Activated naive CD8-positive, alpha-beta T cell treated with anti-CD3 and anti-CD28 coated beads, Interleukin-2, amount 50 U/mL, for 24 hours (primary cell): ENCODE measurements around the gene PITRM1.
A peak's percentile ranks its signal among the peaks of the same experiment; 100 is the strongest.
"Not testable (repeated sequence)": the region's sequence is repeated elsewhere in the genome, so short reads cannot be mapped to it uniquely, and the experiment has no call there.

ENCODE experiments used
- ATAC-seq: fragments of 150-1000 bp; cut with Tn5 transposase; one replicate; pipeline ENCODE4 v1.10.0; 2021
- DNase-seq: peaks from one replicate; pipeline ENCODE4 v3.0.0; 2021
- H3K27ac Mint-ChIP-seq: one replicate; pipeline ENCODE4 v1.8.0; 2021; ENCODE audit warnings: mild to moderate bottlenecking, mixed read lengths
- H3K27me3 Mint-ChIP-seq: one replicate; pipeline ENCODE4 v1.8.0; 2021; ENCODE audit warnings: mixed read lengths
- H3K36me3 Mint-ChIP-seq: one replicate; pipeline ENCODE4 v1.8.0; 2021; ENCODE audit warnings: low read depth, mixed read lengths
- H3K4me1 Mint-ChIP-seq: one replicate; pipeline ENCODE4 v1.8.0; 2021; ENCODE audit warnings: mixed read lengths
- H3K4me3 Mint-ChIP-seq: one replicate; pipeline ENCODE4 v1.8.0; 2021; ENCODE audit warnings: mild to moderate bottlenecking, moderate library complexity, mixed read lengths
- H3K9me3 Mint-ChIP-seq: one replicate; pipeline ENCODE4 v1.8.0; 2021; ENCODE audit warnings: mixed read lengths

The PITRM1 gene

GRCh38 chr10:3106328-3106727 lies 66.3 kb downstream of the PITRM1 start:
- H3K9me3 Mint-ChIP-seq, H3K27ac Mint-ChIP-seq, H3K27me3 Mint-ChIP-seq, H3K4me3 Mint-ChIP-seq, DNase-seq, ATAC-seq, H3K4me1 Mint-ChIP-seq: not testable (repeated sequence)
- H3K36me3 Mint-ChIP-seq = peaks cover 73% of the 10 kb centered on the region

GRCh38 chr10:3105905-3106304 lies 66.7 kb downstream of the PITRM1 start:
- Mint-ChIP-seq H3K4me1 (peaks cover under 1% of the 10 kb centered on the region), H3K27ac (no peak overlapping the region), H3K9me3 (no peaks in the 10 kb centered on the region), H3K36me3 (peaks cover 73% of the 10 kb centered on the region), H3K27me3 (no peaks in the 10 kb centered on the region), H3K4me3 (no peak overlapping the region)
- ATAC-seq = no peak
- DNase-seq = no peak

- H3K27me3 Mint-ChIP-seq = no peaks in the 10 kb centered on the region
- ATAC-seq (no peak), DNase-seq (no peak)
- H3K4me1 Mint-ChIP-seq = no peaks in the 10 kb centered on the region
- no peaks in the 10 kb centered on the region for H3K9me3 Mint-ChIP-seq
- H3K27ac Mint-ChIP-seq = no peak overlapping the region
- H3K4me3 Mint-ChIP-seq = no peak overlapping the region
- H3K36me3 Mint-ChIP-seq = peaks cover 72% of the 10 kb centered on the region
Measured at GRCh38 chr10:3105166-3105565, 67.4 kb downstream of the PITRM1 start.

- Mint-ChIP-seq H3K36me3 (peaks cover 74% of the 10 kb centered on the region), H3K4me3 (no peak overlapping the region), H3K9me3 (no peaks in the 10 kb centered on the region), H3K27me3 (no peaks in the 10 kb centered on the region), H3K27ac (no peak overlapping the region), H3K4me1 (no peaks in the 10 kb centered on the region)
- DNase-seq (no peak), ATAC-seq (no peak)
Measured at GRCh38 chr10:3104251-3104918, 68.2 kb downstream of the PITRM1 start.

- no peaks in the 10 kb centered on the region for H3K27me3 Mint-ChIP-seq
- peaks cover 76% of the 10 kb centered on the region for H3K36me3 Mint-ChIP-seq
- DNase-seq = no peak
Measured at GRCh38 chr10:3103646-3104045, 68.9 kb downstream of the PITRM1 start.

GRCh38 chr10:3102720-3103427 lies 69.7 kb downstream of the PITRM1 start:
- H3K4me3 Mint-ChIP-seq = no peak overlapping the region
- peaks cover 5% of the 10 kb centered on the region for H3K4me1 Mint-ChIP-seq
- no peaks in the 10 kb centered on the region for H3K27me3 Mint-ChIP-seq
- no peak for DNase-seq
- no peak overlapping the region for H3K27ac Mint-ChIP-seq
- H3K36me3 Mint-ChIP-seq = peaks cover 69% of the 10 kb centered on the region
- H3K9me3 Mint-ChIP-seq = no peaks in the 10 kb centered on the region
- no peak for ATAC-seq

More at GRCh38 chr10:3103646-3104045, 68.9 kb downstream of the PITRM1 start:
- H3K27ac Mint-ChIP-seq = no peak overlapping the region
- H3K4me3 Mint-ChIP-seq = no peak overlapping the region
- H3K9me3 Mint-ChIP-seq = no peaks in the 10 kb centered on the region
- peaks cover 3% of the 10 kb centered on the region for H3K4me1 Mint-ChIP-seq
- ATAC-seq = no peak

GRCh38 chr10:3100856-3101640 lies 71.5 kb downstream of the PITRM1 start:
- Mint-ChIP-seq H3K36me3 (peaks cover 63% of the 10 kb centered on the region), H3K9me3 (no peaks in the 10 kb centered on the region), H3K27me3 (no peaks in the 10 kb centered on the region), H3K27ac (no peak overlapping the region), H3K4me3 (no peak overlapping the region), H3K4me1 (peaks cover 16% of the 10 kb centered on the region)
- ATAC-seq (no peak), DNase-seq (no peak)

GRCh38 chr10:3100093-3100792 lies 72.3 kb downstream of the PITRM1 start:
- H3K4me1 Mint-ChIP-seq = peaks cover 24% of the 10 kb centered on the region
- no peaks in the 10 kb centered on the region for H3K27me3 Mint-ChIP-seq
- H3K9me3 Mint-ChIP-seq = no peaks in the 10 kb centered on the region
- DNase-seq = no peak
- no peak overlapping the region for H3K4me3 Mint-ChIP-seq
- H3K27ac Mint-ChIP-seq = no peak overlapping the region
- no peak for ATAC-seq
- peaks cover 65% of the 10 kb centered on the region for H3K36me3 Mint-ChIP-seq

- DNase-seq (no peak), ATAC-seq (no peak)
- Mint-ChIP-seq H3K4me3 (no peak overlapping the region), H3K27me3 (no peaks in the 10 kb centered on the region), H3K4me1 (peaks cover 31% of the 10 kb centered on the region), H3K36me3 (peaks cover 66% of the 10 kb centered on the region), H3K9me3 (no peaks in the 10 kb centered on the region), H3K27ac (peak overlapping the region; percentile 24)
Measured at GRCh38 chr10:3099291-3100092, 73.1 kb downstream of the PITRM1 start.

- peaks cover 65% of the 10 kb centered on the region for H3K36me3 Mint-ChIP-seq
- no peak for DNase-seq
- H3K27me3 Mint-ChIP-seq = no peaks in the 10 kb centered on the region
- no peak for ATAC-seq
- no peak overlapping the region for H3K4me3 Mint-ChIP-seq
- no peak overlapping the region for H3K27ac Mint-ChIP-seq
- H3K4me1 Mint-ChIP-seq = peaks cover 39% of the 10 kb centered on the region
- H3K9me3 Mint-ChIP-seq = no peaks in the 10 kb centered on the region
Measured at GRCh38 chr10:3098689-3099088, 73.9 kb downstream of the PITRM1 start.

GRCh38 chr10:3097160-3097559 lies 75.4 kb downstream of the PITRM1 start:
- peak overlapping the region; percentile 68 for H3K27ac Mint-ChIP-seq
- H3K27me3 Mint-ChIP-seq = no peaks in the 10 kb centered on the region
- DNase-seq = no peak
- H3K9me3 Mint-ChIP-seq = no peaks in the 10 kb centered on the region
- no peak overlapping the region for H3K4me3 Mint-ChIP-seq
- H3K36me3 Mint-ChIP-seq = peaks cover 65% of the 10 kb centered on the region
- no peak for ATAC-seq
- H3K4me1 Mint-ChIP-seq = peaks cover 51% of the 10 kb centered on the region

GRCh38 chr10:3096149-3096548 lies 76.4 kb downstream of the PITRM1 start:
- Mint-ChIP-seq H3K27ac (peak overlapping the region; percentile 95), H3K27me3 (no peaks in the 10 kb centered on the region), H3K36me3 (peaks cover 65% of the 10 kb centered on the region), H3K4me1 (peaks cover 59% of the 10 kb centered on the region), H3K4me3 (peak overlapping the region; percentile 47), H3K9me3 (no peaks in the 10 kb centered on the region)
- no peak for ATAC-seq
- no peak for DNase-seq

- peaks cover 65% of the 10 kb centered on the region for H3K4me1 Mint-ChIP-seq
- H3K27me3 Mint-ChIP-seq = no peaks in the 10 kb centered on the region
- H3K4me3 Mint-ChIP-seq = peak overlapping the region; percentile 47
- ATAC-seq (peak; percentile 85), DNase-seq (peak; percentile 53)
- no peaks in the 10 kb centered on the region for H3K9me3 Mint-ChIP-seq
- H3K27ac Mint-ChIP-seq = peak overlapping the region; percentile 95
- peaks cover 67% of the 10 kb centered on the region for H3K36me3 Mint-ChIP-seq
Measured at GRCh38 chr10:3095373-3096139, 77.0 kb downstream of the PITRM1 start.
